Sigmoid colon (tissue), 4 donors: ENCODE results near the gene FUBP3.

Source experiments
- EP300 ChIP-seq, 4 donors: sonication (generic); formaldehyde crosslinking; IDR thresholded peaks; one replicate each; pipeline ENCODE4 v1.6.1; 2017; ENCODE audit warnings: antibody characterized with exemption in 4 of 4
- TF ChIP-seq, protein P1 (sequence below), 4 experiments: fragments of 450-650 bp in 3 of 4; fragments of 200-600 bp in 1 of 4; IDR thresholded peaks; one replicate each; pipeline ENCODE4 v1.5.1; 2016 to 2019; ENCODE audit warnings: antibody characterized with exemption in 4 of 4, mild to moderate bottlenecking in 3 of 4, moderate library complexity in 2 of 4

DNA sequence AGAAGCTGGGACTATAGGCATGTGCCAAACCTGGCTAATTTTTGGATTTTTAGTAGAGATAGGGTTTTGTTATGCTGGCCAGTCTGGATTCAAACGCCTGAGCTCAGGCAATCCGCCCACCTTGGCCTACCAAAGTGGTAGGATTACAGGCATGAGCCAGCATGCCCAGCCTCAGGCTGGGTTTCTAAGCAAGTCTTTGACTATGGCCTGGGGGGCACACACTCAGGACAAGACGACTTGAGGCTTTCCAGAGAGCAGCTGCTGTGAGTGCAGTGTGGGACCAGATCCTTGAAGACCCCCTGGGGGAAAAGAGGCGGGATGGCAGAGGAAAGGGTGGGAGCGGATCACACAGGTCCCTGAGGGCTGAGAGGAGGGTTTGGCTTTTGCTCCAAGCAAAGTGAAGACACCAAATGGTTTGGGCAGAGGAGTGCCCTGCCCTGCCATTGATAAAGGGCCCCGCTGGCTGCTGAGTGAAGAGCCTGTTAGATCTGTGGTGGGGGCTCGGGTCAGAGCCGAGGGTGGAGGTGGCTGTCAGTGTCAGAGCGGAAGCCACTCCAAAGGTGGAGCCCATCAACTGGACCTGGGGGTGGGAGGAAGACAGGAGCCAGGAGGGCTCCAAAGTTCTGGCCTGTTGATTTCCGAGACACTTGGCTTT is 46.8 kb upstream of the FUBP3 start:
- TF ChIP-seq, protein P1, sequence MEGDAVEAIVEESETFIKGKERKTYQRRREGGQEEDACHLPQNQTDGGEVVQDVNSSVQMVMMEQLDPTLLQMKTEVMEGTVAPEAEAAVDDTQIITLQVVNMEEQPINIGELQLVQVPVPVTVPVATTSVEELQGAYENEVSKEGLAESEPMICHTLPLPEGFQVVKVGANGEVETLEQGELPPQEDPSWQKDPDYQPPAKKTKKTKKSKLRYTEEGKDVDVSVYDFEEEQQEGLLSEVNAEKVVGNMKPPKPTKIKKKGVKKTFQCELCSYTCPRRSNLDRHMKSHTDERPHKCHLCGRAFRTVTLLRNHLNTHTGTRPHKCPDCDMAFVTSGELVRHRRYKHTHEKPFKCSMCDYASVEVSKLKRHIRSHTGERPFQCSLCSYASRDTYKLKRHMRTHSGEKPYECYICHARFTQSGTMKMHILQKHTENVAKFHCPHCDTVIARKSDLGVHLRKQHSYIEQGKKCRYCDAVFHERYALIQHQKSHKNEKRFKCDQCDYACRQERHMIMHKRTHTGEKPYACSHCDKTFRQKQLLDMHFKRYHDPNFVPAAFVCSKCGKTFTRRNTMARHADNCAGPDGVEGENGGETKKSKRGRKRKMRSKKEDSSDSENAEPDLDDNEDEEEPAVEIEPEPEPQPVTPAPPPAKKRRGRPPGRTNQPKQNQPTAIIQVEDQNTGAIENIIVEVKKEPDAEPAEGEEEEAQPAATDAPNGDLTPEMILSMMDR (IDR thresholded peaks at IDR 0.05): no peak
- no peak for TF ChIP-seq EP300 (IDR thresholded peaks at IDR 0.05)
